Daoy (cell line): ENCODE measurements around the gene CCDC57. TPM values are rescaled to one million over a fixed set of nuclear protein-coding genes. Genes with fewer than 3 reads are reported as not detected.
"Not testable (repeated sequence)": the region's sequence is repeated elsewhere in the genome, so short reads cannot be mapped to it uniquely, and the experiment has no call there.

Experiments used
- DNase-seq: peaks from one replicate; pipeline ENCODE4 v3.0.0-alpha.2; 2015; ENCODE audit warnings: low read depth
- total RNA-seq: library from RNA; depleted of rRNA; stranded (reverse); fragments of >200 nt; shearing (Covaris generic); gene quantifications from 2 replicates; pipeline ENCODE4 v1.2.3, GENCODE V29; 2014

The CCDC57 gene
- total RNA-seq, 1 experiment from 2014 or later = 7.9 TPM

- no peak for DNase-seq
Observed at GRCh38 chr17:82202981-82203380, 9.7 kb downstream of the CCDC57 start.

GRCh38 chr17:82201498-82201910 lies 11.1 kb downstream of the CCDC57 start:
- DNase-seq = no peak

- DNase-seq = no peak
Observed at GRCh38 chr17:82200743-82201497, 11.7 kb downstream of the CCDC57 start.

GRCh38 chr17:82200135-82200534 lies 12.5 kb downstream of the CCDC57 start:
- no peak for DNase-seq

- no peak for DNase-seq
Observed at GRCh38 chr17:82199496-82199895, 13.1 kb downstream of the CCDC57 start.

- no peak for DNase-seq
Observed at GRCh38 chr17:82198092-82198491, 14.6 kb downstream of the CCDC57 start.

GRCh38 chr17:82195675-82196672 lies 16.7 kb downstream of the CCDC57 start:
- DNase-seq = no peak

- no peak for DNase-seq
Observed at GRCh38 chr17:82194765-82195164, 17.9 kb downstream of the CCDC57 start.

GRCh38 chr17:82193520-82194220 lies 19.0 kb downstream of the CCDC57 start:
- DNase-seq = no peak

- not testable (repeated sequence) for DNase-seq
Observed at GRCh38 chr17:82193050-82193449, 19.6 kb downstream of the CCDC57 start.

- DNase-seq = no peak
Observed at GRCh38 chr17:82188001-82188961, 24.4 kb downstream of the CCDC57 start.

- no peak for DNase-seq
Observed at GRCh38 chr17:82187500-82187899, 25.1 kb downstream of the CCDC57 start.

GRCh38 chr17:82186221-82186620 lies 26.4 kb downstream of the CCDC57 start:
- DNase-seq = no peak

- DNase-seq = no peak
Observed at GRCh38 chr17:82184761-82185160, 27.9 kb downstream of the CCDC57 start.

GRCh38 chr17:82180776-82181528 lies 31.7 kb downstream of the CCDC57 start:
- DNase-seq = no peak

- DNase-seq = no peak
Observed at GRCh38 chr17:82179946-82180475, 32.6 kb downstream of the CCDC57 start.

- DNase-seq = no peak
Observed at GRCh38 chr17:82179412-82179811, 33.2 kb downstream of the CCDC57 start.

- no peak for DNase-seq
Observed at GRCh38 chr17:82178499-82179261, 34.0 kb downstream of the CCDC57 start.
